Osteoblast (primary cell): ENCODE results near the gene PLTP. TPM values are rescaled to one million over a fixed set of nuclear protein-coding genes. Genes with fewer than 3 reads are reported as not detected.

ENCODE experiments used
- DNase-seq: peaks from one replicate; pipeline ENCODE4 v3.0.0; 2011; ENCODE audit warnings: low spot score, mixed read lengths; ENCODE audit not compliant: insufficient read length; ENCODE audit errors: missing footprints
- H2AFZ ChIP-seq: 2 replicates; pipeline ENCODE4 v1.6.0; 2011; ENCODE audit warnings: mild to moderate bottlenecking, low read length
- H3K27ac ChIP-seq: 2 replicates; pipeline ENCODE4 v1.5.1; 2011; ENCODE audit warnings: mild to moderate bottlenecking, low read depth, low read length, moderate library complexity
- H3K27me3 ChIP-seq: 2 replicates; pipeline ENCODE4 v1.6.0; 2012; ENCODE audit warnings: mild to moderate bottlenecking, control low read depth, inconsistent platforms, low read length, moderate library complexity; ENCODE audit not compliant: insufficient read depth
- H3K36me3 ChIP-seq: 2 replicates; pipeline ENCODE4 v1.5.1; 2011; ENCODE audit warnings: mild to moderate bottlenecking, low read length, control low read depth, moderate library complexity; ENCODE audit not compliant: insufficient read depth
- H3K4me1 ChIP-seq: 2 replicates; pipeline ENCODE4 v1.5.1; 2011; ENCODE audit warnings: mild to moderate bottlenecking, low read length, control low read depth, moderate library complexity; ENCODE audit not compliant: insufficient read depth
- H3K4me2 ChIP-seq: 2 replicates; pipeline ENCODE4 v1.6.0; 2011; ENCODE audit warnings: mild to moderate bottlenecking, low read length; ENCODE audit not compliant: insufficient read depth
- H3K4me3 ChIP-seq: fragments of 200-600 bp; sonication (generic); 3 replicates; pipeline ENCODE4 v1.5.1; 2012; ENCODE audit warnings: mild to moderate bottlenecking, low read length, inconsistent platforms; ENCODE audit not compliant: insufficient read depth
- H3K79me2 ChIP-seq: 2 replicates; pipeline ENCODE4 v1.6.0; 2012; ENCODE audit warnings: mild to moderate bottlenecking, low read length, control low read depth, inconsistent platforms; ENCODE audit not compliant: insufficient read depth
- H3K9me3 ChIP-seq: 2 replicates; pipeline ENCODE4 v1.5.1; 2011; ENCODE audit warnings: low read depth, low read length, control low read depth
- H4K20me1 ChIP-seq: 2 replicates; pipeline ENCODE4 v1.6.0; 2012; ENCODE audit warnings: mild to moderate bottlenecking, low read length, control low read depth; ENCODE audit not compliant: insufficient read depth
- total RNA-seq: library from RNA; depleted of rRNA; stranded (reverse); fragments of >200 nt; gene quantifications from 2 replicates; pipeline ENCODE4 v1.2.3, GENCODE V29; 2012
- TF ChIP-seq, protein P1 (sequence below): IDR thresholded peaks from 2 replicates; pipeline ENCODE4 v1.5.1; 2011; ENCODE audit warnings: mild to moderate bottlenecking, low read depth, low read length, moderate library complexity; ENCODE audit errors: extremely low read depth

The PLTP gene
- total RNA-seq, 1 donor, result 21.7 TPM

GRCh38 chr20:45873409-45874103, 38.4 kb downstream of the PLTP start:
- peaks cover 5% of the 10 kb centered on the region for H4K20me1 ChIP-seq
- DNase-seq, result peak; percentile 46
- peaks cover 12% of the 10 kb centered on the region for H3K36me3 ChIP-seq
- no peak overlapping the region for H3K4me3 ChIP-seq
- H3K27ac ChIP-seq, result no peak overlapping the region
- no peak overlapping the region for H2AFZ ChIP-seq
- TF ChIP-seq, protein P1, sequence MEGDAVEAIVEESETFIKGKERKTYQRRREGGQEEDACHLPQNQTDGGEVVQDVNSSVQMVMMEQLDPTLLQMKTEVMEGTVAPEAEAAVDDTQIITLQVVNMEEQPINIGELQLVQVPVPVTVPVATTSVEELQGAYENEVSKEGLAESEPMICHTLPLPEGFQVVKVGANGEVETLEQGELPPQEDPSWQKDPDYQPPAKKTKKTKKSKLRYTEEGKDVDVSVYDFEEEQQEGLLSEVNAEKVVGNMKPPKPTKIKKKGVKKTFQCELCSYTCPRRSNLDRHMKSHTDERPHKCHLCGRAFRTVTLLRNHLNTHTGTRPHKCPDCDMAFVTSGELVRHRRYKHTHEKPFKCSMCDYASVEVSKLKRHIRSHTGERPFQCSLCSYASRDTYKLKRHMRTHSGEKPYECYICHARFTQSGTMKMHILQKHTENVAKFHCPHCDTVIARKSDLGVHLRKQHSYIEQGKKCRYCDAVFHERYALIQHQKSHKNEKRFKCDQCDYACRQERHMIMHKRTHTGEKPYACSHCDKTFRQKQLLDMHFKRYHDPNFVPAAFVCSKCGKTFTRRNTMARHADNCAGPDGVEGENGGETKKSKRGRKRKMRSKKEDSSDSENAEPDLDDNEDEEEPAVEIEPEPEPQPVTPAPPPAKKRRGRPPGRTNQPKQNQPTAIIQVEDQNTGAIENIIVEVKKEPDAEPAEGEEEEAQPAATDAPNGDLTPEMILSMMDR, result no peak
- H3K79me2 ChIP-seq, result no peaks in the 10 kb centered on the region
- no peaks in the 10 kb centered on the region for H3K9me3 ChIP-seq
- H3K4me2 ChIP-seq, result no peak overlapping the region
- no peaks in the 10 kb centered on the region for H3K4me1 ChIP-seq
- H3K27me3 ChIP-seq, result no peaks in the 10 kb centered on the region

DNA sequence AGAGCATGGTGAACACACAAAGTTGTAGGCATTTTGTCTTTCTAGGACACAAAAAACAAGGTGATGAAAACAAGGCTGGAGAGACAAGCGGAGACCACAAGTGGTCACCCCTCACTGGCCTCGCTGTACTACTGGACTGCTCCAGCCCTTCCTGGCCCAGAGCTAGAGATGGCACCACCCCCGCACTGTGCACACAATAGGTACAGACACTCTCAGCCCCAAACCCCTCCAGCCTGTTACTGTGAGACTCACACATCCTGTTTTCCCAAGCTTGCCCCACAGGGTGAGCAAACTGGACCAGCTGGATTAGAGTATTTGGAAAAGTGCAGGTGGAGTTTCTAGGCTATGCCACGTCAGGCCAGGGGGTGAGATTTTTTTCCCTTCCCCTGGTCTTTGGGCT, 39.3 kb downstream of the PLTP start:
- Histone ChIP-seq H3K79me2 (no peaks in the 10 kb centered on the region), H4K20me1 (peaks cover 5% of the 10 kb centered on the region), H3K4me2 (no peak overlapping the region), H3K4me1 (peaks cover 7% of the 10 kb centered on the region), H3K4me3 (no peak overlapping the region), H3K36me3 (peaks cover 6% of the 10 kb centered on the region), H3K27me3 (no peaks in the 10 kb centered on the region), H3K9me3 (no peaks in the 10 kb centered on the region), H2AFZ (no peak overlapping the region), H3K27ac (no peak overlapping the region)
- TF ChIP-seq, protein P1, result no peak
- peak; percentile 45 for DNase-seq

GRCh38 chr20:45867819-45868176, 44.2 kb downstream of the PLTP start:
- H3K27ac ChIP-seq, result peak overlapping the region; percentile 76
- H3K27me3 ChIP-seq, result no peaks in the 10 kb centered on the region
- peak; percentile 87 for DNase-seq
- H3K4me1 ChIP-seq, result peaks cover 12% of the 10 kb centered on the region
- peak overlapping the region; percentile 4 for H3K4me3 ChIP-seq
- no peaks in the 10 kb centered on the region for H3K79me2 ChIP-seq
- TF ChIP-seq, protein P1, result no peak
- peak overlapping the region; percentile 24 for H3K4me2 ChIP-seq
- peaks cover 5% of the 10 kb centered on the region for H4K20me1 ChIP-seq
- no peaks in the 10 kb centered on the region for H3K9me3 ChIP-seq
- no peaks in the 10 kb centered on the region for H3K36me3 ChIP-seq
- no peak overlapping the region for H2AFZ ChIP-seq

DNA sequence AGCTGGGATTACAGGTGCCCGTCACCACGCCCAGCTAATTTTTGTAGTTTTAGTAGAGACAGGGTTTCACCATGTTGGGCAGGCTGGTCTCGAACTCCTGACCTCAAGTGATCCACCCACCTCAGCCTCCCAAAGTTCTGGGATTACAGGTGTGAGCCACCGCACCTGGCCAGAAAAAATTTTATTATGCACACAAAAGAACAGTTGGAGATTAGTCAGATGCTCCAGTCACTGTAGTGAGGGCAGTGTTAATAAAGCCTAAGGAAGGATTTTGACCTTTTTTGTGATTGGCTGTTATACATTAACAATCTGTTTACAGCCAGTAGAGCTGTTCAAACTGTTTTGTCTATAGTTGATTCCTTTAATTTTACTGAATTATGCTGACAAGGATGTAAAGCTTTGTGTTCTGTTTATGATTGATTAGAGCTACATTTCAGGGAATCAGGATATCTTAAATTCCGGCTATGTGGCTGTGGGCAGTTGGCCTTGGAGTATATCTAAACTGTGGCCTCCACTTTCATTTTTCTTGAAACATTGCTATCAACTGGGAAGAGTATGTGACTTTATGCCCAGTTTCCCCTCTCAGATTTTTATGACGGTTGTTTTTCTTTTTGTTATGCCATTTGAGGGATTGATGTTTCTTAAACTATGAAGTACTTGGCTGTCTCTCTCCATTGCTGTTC, 44.7 kb downstream of the PLTP start:
- H3K36me3 ChIP-seq, result no peaks in the 10 kb centered on the region
- TF ChIP-seq, protein P1, result no peak
- H2AFZ ChIP-seq, result no peak overlapping the region

More for the DNA sequence above, 44.7 kb downstream of the PLTP start:
- peak overlapping the region; percentile 76 for H3K27ac ChIP-seq
- H3K4me3 ChIP-seq, result peak overlapping the region; percentile 4
- peak overlapping the region; percentile 24 for H3K4me2 ChIP-seq
- no peak for DNase-seq
- peaks cover 12% of the 10 kb centered on the region for H3K4me1 ChIP-seq
- H4K20me1 ChIP-seq, result peaks cover under 1% of the 10 kb centered on the region
- no peaks in the 10 kb centered on the region for H3K27me3 ChIP-seq
- no peaks in the 10 kb centered on the region for H3K9me3 ChIP-seq
- no peaks in the 10 kb centered on the region for H3K79me2 ChIP-seq
